BE2C (cell line): Measurements from ENCODE around the gene COA3. TPM values are rescaled to one million over a fixed set of nuclear protein-coding genes. Genes with fewer than 3 reads are reported as not detected.

Experiments
- DNase-seq: peaks from one replicate; pipeline ENCODE4 v3.0.0-alpha.2; 2020
- H3K27me3 ChIP-seq: fragments of 250-450 bp; sonication (Bioruptor Pico); 2 replicates; pipeline ENCODE4 v1.5.1; 2020; ENCODE audit warnings: mild to moderate bottlenecking
- H3K36me3 ChIP-seq: fragments of 250-450 bp; sonication (Bioruptor Pico); 2 replicates; pipeline ENCODE4 v1.5.1; 2020; ENCODE audit warnings: mild to moderate bottlenecking
- H3K4me1 ChIP-seq: fragments of 250-450 bp; sonication (Bioruptor Pico); 2 replicates; pipeline ENCODE4 v1.5.1; 2020
- H3K4me3 ChIP-seq: 2 replicates; pipeline ENCODE4 v1.5.1; 2011; ENCODE audit warnings: low read depth, low read length
- H3K9me3 ChIP-seq: fragments of 250-450 bp; sonication (Bioruptor Pico); 2 replicates; pipeline ENCODE4 v1.5.1; 2020
- polyA plus RNA-seq: library from polyadenylated mRNA; unstranded; fragments of >200 nt; gene quantifications from one replicate; pipeline ENCODE4 v1.2.1, GENCODE V29; 2012; ENCODE audit warnings: low read depth, missing spikeins; ENCODE audit not compliant: insufficient read length, insufficient read depth
- TF ChIP-seq, protein P1 (sequence below): IDR thresholded peaks from 2 replicates; pipeline ENCODE4 v1.5.1; 2012; ENCODE audit warnings: mild to moderate bottlenecking, low read depth, low read length

The COA3 gene, protein sequence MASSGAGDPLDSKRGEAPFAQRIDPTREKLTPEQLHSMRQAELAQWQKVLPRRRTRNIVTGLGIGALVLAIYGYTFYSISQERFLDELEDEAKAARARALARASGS
- 112 TPM for polyA plus RNA-seq

DNA sequence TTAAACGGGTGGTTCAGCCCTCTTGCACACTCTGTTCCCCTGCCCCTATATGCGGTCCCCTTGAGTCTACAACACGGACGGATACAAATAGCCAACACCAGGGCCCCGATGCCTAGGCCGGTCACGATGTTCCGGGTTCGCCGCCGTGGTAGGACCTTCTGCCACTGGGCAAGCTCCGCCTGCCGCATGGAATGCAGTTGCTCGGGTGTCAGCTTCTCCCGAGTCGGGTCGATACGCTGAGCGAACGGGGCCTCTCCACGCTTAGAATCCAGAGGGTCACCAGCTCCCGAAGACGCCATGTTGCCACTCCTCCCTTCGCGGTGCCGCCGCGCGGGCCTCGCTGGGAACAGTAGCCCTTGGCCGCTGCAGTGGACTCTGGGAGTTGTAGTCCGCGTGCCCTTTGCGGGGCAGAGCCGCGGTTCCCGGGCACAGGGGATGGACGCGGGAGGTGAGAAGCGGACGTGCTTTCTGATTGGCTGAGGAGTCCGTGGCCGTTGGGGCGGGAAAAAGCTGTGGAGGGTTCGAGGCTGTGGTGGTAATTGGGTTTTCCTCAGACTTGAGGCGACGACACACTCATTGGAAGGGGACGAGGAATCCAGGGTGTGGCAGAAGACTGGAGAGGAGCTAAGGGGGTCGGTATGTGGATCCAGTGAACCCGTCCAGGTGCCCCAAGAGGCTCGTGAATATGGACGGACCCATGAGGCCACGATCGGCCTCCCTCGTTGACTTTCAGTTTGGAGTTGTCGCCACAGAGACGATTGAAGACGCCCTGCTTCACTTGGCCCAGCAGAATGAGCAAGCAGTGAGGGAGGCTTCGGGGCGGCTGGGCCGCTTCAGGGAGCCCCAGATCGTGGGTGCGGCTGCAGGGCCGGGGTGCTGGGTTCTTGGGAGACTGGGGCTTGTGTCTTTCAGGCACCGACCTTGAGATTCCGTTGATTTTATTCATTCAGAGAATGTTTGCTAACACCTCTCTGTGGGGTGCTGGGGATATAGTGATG lies at the start of gene COA3, which contains the start of gene CNTD1:
Gene COA3 (minus strand): TSS at position 322 of the 998 bp plus-strand sequence. CDS start 23 bp downstream, at position 299.
Gene CNTD1 (plus strand): TSS at position 479 of the 998 bp plus-strand sequence. CDS start 207 bp downstream, at position 686.
- DNase-seq = peak; percentile 93
- H3K4me1 ChIP-seq = no peaks in the 10 kb centered on the region
- peaks cover 6% of the 10 kb centered on the region for H3K9me3 ChIP-seq
- H3K36me3 ChIP-seq = no peaks in the 10 kb centered on the region
- H3K4me3 ChIP-seq = peak within 1 kb of the TSS; percentile 95
- peaks cover 18% of the 10 kb centered on the region for H3K27me3 ChIP-seq
- TF ChIP-seq, protein P1, sequence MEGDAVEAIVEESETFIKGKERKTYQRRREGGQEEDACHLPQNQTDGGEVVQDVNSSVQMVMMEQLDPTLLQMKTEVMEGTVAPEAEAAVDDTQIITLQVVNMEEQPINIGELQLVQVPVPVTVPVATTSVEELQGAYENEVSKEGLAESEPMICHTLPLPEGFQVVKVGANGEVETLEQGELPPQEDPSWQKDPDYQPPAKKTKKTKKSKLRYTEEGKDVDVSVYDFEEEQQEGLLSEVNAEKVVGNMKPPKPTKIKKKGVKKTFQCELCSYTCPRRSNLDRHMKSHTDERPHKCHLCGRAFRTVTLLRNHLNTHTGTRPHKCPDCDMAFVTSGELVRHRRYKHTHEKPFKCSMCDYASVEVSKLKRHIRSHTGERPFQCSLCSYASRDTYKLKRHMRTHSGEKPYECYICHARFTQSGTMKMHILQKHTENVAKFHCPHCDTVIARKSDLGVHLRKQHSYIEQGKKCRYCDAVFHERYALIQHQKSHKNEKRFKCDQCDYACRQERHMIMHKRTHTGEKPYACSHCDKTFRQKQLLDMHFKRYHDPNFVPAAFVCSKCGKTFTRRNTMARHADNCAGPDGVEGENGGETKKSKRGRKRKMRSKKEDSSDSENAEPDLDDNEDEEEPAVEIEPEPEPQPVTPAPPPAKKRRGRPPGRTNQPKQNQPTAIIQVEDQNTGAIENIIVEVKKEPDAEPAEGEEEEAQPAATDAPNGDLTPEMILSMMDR = no peak

- Histone ChIP-seq H3K36me3 (peaks cover 18% of the 10 kb centered on the region), H3K4me1 (no peaks in the 10 kb centered on the region), H3K27me3 (no peaks in the 10 kb centered on the region), H3K9me3 (no peaks in the 10 kb centered on the region), H3K4me3 (no peak overlapping the region)
- no peak for DNase-seq
- TF ChIP-seq, protein P1 = no peak
These were observed 49.6 kb upstream of the COA3 start for GRCh38 chr17:42848093-42848492.

DNA sequence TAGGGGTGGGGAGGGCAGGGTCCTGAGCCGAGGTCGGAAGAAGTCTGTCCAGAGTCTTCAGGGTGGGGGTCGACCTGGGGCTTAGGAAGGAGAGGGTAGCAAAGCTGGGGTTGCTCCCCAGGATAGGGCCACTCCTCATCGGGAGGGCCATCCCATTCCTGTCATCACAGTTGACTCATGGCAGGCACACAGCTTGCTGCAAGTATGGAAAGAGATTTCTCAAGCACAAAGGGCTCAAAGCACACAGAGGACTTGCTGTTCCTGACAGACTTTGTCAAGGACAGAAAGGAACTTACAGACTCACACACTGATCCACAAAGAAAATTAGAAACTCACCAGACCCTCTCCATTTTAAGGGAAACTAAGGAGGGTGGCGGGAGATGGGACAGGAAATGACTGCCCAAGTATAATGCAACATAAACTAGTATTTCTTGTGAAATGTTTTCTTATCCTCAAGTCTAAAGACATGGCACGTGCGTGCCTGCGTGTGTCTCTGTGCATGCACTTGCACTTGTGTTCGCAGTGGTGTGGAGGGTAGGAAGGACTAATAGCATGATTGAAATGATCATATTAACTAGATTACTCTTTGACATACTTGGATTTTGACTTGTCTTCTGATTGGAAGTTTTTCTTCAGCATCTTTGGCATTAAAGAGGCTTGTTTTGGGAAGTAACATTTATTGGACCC lies 48.2 kb upstream of the COA3 start:
- TF ChIP-seq, protein P1 = no peak
- no peak for DNase-seq
- peaks cover 22% of the 10 kb centered on the region for H3K36me3 ChIP-seq
- no peaks in the 10 kb centered on the region for H3K9me3 ChIP-seq
- H3K4me1 ChIP-seq = no peaks in the 10 kb centered on the region
- H3K4me3 ChIP-seq = no peak overlapping the region
- H3K27me3 ChIP-seq = no peaks in the 10 kb centered on the region

DNA sequence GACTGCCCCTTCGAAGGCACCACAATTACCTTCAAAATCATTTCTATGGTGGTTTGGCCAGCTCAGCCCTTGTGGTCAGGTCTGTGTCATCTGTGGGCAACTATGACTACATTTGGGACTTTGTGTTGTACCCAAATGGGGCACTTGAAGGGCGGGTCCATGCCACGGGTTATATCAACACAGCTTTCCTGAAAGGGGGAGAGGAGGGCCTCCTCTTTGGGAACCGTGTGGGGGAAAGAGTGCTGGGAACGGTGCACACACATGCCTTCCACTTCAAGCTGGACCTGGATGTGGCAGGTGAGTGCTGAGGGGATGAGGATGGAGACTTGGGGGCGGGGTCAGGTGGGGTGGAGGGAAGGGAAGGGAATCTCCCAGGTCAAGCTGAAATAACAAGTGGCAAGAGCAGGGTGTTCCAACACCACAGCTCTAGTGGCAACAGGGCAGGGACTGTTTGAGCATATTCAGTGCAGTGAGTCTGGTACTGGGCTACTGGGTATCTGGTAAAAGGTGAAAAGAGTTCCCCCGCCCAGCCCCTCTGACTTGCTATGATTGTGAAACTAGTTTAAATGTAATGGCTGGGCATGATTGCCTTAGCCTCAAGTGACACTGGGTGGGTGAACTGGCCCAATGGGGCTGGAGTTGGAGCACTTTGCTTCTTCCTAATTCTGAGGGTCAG lies 47.6 kb upstream of the COA3 start:
- no peak for DNase-seq
- Histone ChIP-seq H3K4me1 (no peaks in the 10 kb centered on the region), H3K4me3 (no peak overlapping the region), H3K27me3 (no peaks in the 10 kb centered on the region), H3K36me3 (peaks cover 27% of the 10 kb centered on the region), H3K9me3 (no peaks in the 10 kb centered on the region)
- TF ChIP-seq, protein P1 = no peak

DNA sequence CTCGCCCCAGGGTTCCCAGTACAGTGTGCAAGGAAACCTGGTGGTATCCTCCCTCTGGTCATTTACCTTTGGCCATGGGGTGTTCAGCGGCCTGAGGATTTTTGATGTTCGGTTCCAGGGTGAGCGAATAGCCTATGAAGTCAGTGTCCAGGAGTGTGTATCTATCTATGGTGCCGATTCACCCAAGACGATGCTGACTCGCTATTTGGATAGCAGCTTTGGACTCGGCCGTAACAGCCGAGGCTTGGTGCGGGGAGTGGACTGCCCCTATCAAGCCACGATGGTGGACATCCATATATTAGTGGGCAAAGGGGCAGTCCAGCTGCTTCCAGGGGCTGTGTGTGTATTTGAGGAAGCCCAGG lies 47.0 kb upstream of the COA3 start:
- TF ChIP-seq, protein P1 = no peak
- Histone ChIP-seq H3K27me3 (no peaks in the 10 kb centered on the region), H3K9me3 (no peaks in the 10 kb centered on the region), H3K4me3 (no peak overlapping the region), H3K4me1 (no peaks in the 10 kb centered on the region), H3K36me3 (peaks cover 29% of the 10 kb centered on the region)
- DNase-seq = no peak
